Naive thymus-derived CD4-positive, alpha-beta T cell (primary cell): Measurements from ENCODE around the gene PPFIBP2. TPM values are rescaled to one million over a fixed set of nuclear protein-coding genes. Genes with fewer than 3 reads are reported as not detected.
A peak's percentile ranks its signal among the peaks of the same experiment; 100 is the strongest.

Experiments used
- ATAC-seq: fragments of 150-1000 bp; cut with Tn5 transposase; 2 replicates; pipeline ENCODE4 v1.10.0; 2021; ENCODE audit warnings: mild to moderate bottlenecking, moderate library complexity
- CTCF ChIA-PET: fragments of 350-600 bp; sonication (Branson Sonifier 250); formaldehyde crosslinking; loops from one replicate; lab custom pipeline; 2021; ENCODE audit warnings: antibody characterized with exemption; lab: Charles Lee
- POLR2A ChIA-PET: fragments of 350-600 bp; sonication (Branson Sonifier 250); formaldehyde crosslinking; loops from one replicate; lab custom pipeline; 2021; ENCODE audit warnings: antibody characterized with exemption, inconsistent platforms; lab: Charles Lee
- DNase-seq, 9 donors: peaks; one replicate each; pipeline versions ENCODE4 v3.0.0 to v3.0.0-alpha.2; 2020 to 2022; ENCODE audit warnings: mixed read lengths in 1 of 9
- H3K27ac ChIP-seq: one replicate; pipeline ENCODE4 v1.7.0; 2013; ENCODE audit warnings: mild to moderate bottlenecking, low read depth, low read length, moderate library complexity
- H3K27me3 ChIP-seq, 2 donors: one replicate each; pipeline ENCODE4 v1.7.0; 2013; ENCODE audit warnings: low read length in 2 of 2, mild to moderate bottlenecking in 2 of 2, moderate library complexity in 2 of 2; ENCODE audit not compliant: control insufficient read depth in 2 of 2, insufficient read depth in 2 of 2
- H3K36me3 ChIP-seq, 3 experiments: 1 replicate in 2 of 3; 2 replicates in 1 of 3; pipeline ENCODE4 v1.7.0; 2013; ENCODE audit warnings: low read length in 3 of 3, mild to moderate bottlenecking in 3 of 3, moderate library complexity in 1 of 3; ENCODE audit not compliant: insufficient read depth in 3 of 3, control insufficient read depth in 2 of 3
- H3K4me1 ChIP-seq, 2 donors: one replicate each; pipeline ENCODE4 v1.7.0; 2013; ENCODE audit warnings: low read length in 2 of 2, mild to moderate bottlenecking in 2 of 2, moderate library complexity in 1 of 2; ENCODE audit not compliant: control insufficient read depth in 2 of 2, insufficient read depth in 2 of 2
- H3K4me3 ChIP-seq: 2 replicates; pipeline ENCODE4 v1.7.0; 2013; ENCODE audit warnings: mild to moderate bottlenecking, low read length
- H3K9me3 ChIP-seq, 3 experiments: 1 replicate in 2 of 3; 2 replicates in 1 of 3; pipeline ENCODE4 v1.7.0; 2013; ENCODE audit warnings: low read length in 3 of 3; ENCODE audit not compliant: control insufficient read depth in 2 of 3
- H3K27ac Mint-ChIP-seq, 9 donors: one replicate each; pipeline ENCODE4 v1.8.0; 2020 to 2022; ENCODE audit warnings: mixed read lengths in 9 of 9, mild to moderate bottlenecking in 8 of 9, moderate library complexity in 5 of 9, inconsistent platforms in 2 of 9
- H3K27me3 Mint-ChIP-seq, 5 donors: one replicate each; pipeline ENCODE4 v1.8.0; 2021 to 2022; ENCODE audit warnings: mixed read lengths in 5 of 5, mild to moderate bottlenecking in 1 of 5
- H3K36me3 Mint-ChIP-seq, 5 donors: one replicate each; pipeline ENCODE4 v1.8.0; 2020 to 2022; ENCODE audit warnings: mixed read lengths in 5 of 5, mild to moderate bottlenecking in 3 of 5, inconsistent platforms in 1 of 5
- H3K4me1 Mint-ChIP-seq, 7 donors: one replicate each; pipeline ENCODE4 v1.8.0; 2020 to 2022; ENCODE audit warnings: mixed read lengths in 7 of 7, mild to moderate bottlenecking in 3 of 7, inconsistent platforms in 1 of 7
- H3K4me3 Mint-ChIP-seq, 10 donors: one replicate each; pipeline ENCODE4 v1.8.0; 2020 to 2022; ENCODE audit warnings: mild to moderate bottlenecking in 10 of 10, mixed read lengths in 10 of 10, moderate library complexity in 6 of 10, inconsistent platforms in 2 of 10
- H3K9me3 Mint-ChIP-seq, 11 donors: one replicate each; pipeline ENCODE4 v1.8.0; 2020 to 2022; ENCODE audit warnings: mixed read lengths in 11 of 11, mild to moderate bottlenecking in 4 of 11, inconsistent platforms in 1 of 11, moderate library complexity in 1 of 11
- intact Hi-C, 2 donors: fragments of 100-400 bp; cut with micrococcal nuclease; formaldehyde crosslinking; loops; one replicate each; pipeline ENCODE4 v1.15.1; 2023
- polyA plus RNA-seq, 2 donors: library from polyadenylated mRNA; unstranded; fragments of 300-500 nt; fragmentation: Illumina TruSeq; gene quantifications; one replicate each; pipeline ENCODE4 v1.2.3, GENCODE V29; 2021
- total RNA-seq, 6 experiments: library from RNA in 5 of 6; stranded (reverse) in 5 of 6; gene quantifications; 1 replicate in 5 of 6; 2 replicates in 1 of 6; pipeline ENCODE4 v1.2.3 and lab custom pipeline; 2021 to 2026

The PPFIBP2 gene
- total and polyA plus RNA-seq, 7 experiments from 2014 or later, result 5.7 to 55.6 (median 42.6) TPM

DNA sequence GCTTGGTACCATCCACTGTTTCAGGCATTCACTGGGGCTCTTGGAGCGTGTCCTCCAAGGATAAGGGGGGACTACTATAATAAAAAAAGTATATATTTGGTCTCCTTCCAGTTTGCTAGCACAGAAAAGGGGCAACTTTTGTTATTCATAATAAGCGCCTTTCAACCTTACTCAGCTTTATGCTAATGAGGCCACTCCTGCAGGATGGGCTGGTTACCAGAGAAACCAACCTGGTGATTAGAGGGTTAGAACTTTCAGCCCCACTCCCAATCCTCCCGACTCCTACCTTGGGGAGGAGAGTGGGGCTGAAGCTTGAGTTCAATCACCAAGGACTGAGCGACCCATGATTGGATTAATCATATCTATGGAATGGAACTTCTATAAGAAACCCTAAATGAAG is 31.8 kb downstream of the PPFIBP2 start:
- Mint-ChIP-seq H3K4me1 (peaks cover 0 to 69% (median 34%) of the 10 kb centered on the region in 7 donors), H3K27ac (no peak overlapping the region), H3K27me3 (peaks cover 0 to 9% (median 0%) of the 10 kb centered on the region in 5 donors), H3K9me3 (no peaks in the 10 kb centered on the region), H3K36me3 (peaks cover 0 to 30% (median 5%) of the 10 kb centered on the region in 5 donors), H3K4me3 (no peak overlapping the region)
- Histone ChIP-seq H3K36me3 (peaks cover 0 to 4% (median 0%) of the 10 kb centered on the region in 3 experiments), H3K4me3 (no peak overlapping the region), H3K27me3 (no peaks in the 10 kb centered on the region), H3K27ac (no peak overlapping the region), H3K4me1 (no peaks in the 10 kb centered on the region), H3K9me3 (no peaks in the 10 kb centered on the region)
- POLR2A ChIA-PET, result interaction anchor here (0.9 kb wide), 1 partner anchor 16 kb away, joined by 4 read pairs; no protein-coding TSS in a partner anchor
- no peak for DNase-seq
- CTCF ChIA-PET, result no interaction called here
- intact Hi-C loops, result loop anchor here in 1 of 2 donors (5.0 kb wide), 1 partner anchor 33 kb away; the partner anchor contains the start of gene PPFIBP2
- ATAC-seq, result no peak

DNA sequence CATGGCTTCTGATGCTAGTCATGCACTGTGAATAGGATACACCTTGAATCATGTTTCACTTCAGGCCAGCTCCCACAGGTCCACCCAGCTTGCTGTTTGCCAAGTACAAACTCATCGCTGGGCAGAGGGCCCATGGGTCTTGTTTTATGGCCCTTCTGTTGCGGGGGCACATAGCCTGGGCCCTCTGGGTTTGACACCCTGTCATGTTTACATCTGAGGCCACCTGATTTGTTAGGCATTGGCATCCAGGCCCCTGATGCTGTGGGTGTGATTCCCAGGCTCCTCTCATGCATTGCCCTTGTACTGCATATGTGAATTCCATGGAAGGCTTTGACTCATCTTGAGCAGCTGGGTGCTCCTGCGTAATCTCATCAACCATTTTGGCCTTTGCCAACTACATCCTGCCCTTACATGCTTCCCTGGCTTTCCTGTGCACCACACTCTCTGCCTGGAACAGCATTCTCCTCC is 32.6 kb downstream of the PPFIBP2 start:
- peaks cover 0 to 4% (median 0%) of the 10 kb centered on the region in 3 experiments for H3K36me3 ChIP-seq
- ATAC-seq (no peak), DNase-seq (no peak)
- no peaks in the 10 kb centered on the region for H3K9me3 ChIP-seq
- peaks cover 0 to 64% (median 28%) of the 10 kb centered on the region in 7 donors for H3K4me1 Mint-ChIP-seq
- H3K4me1 ChIP-seq, result no peaks in the 10 kb centered on the region
- H3K27me3 ChIP-seq, result no peaks in the 10 kb centered on the region
- ChIA-PET CTCF (interaction anchor here (4.1 kb wide), 1 partner anchor 34 kb away, joined by 35 read pairs; the partner anchor contains the start of gene PPFIBP2), POLR2A (interaction anchor here (0.9 to 1.3 kb wide), 2 partner anchors 16 to 33 kb away, joined by 3 to 4 read pairs; partner anchors contain the start of gene PPFIBP2)
- no peak overlapping the region for H3K27ac ChIP-seq
- H3K36me3 Mint-ChIP-seq, result peaks cover 0 to 36% (median 5%) of the 10 kb centered on the region in 5 donors
- no peak overlapping the region for H3K27ac Mint-ChIP-seq
- no peak overlapping the region for H3K4me3 ChIP-seq
- no peaks in the 10 kb centered on the region for H3K9me3 Mint-ChIP-seq
- no peak overlapping the region for H3K4me3 Mint-ChIP-seq
- peaks cover 0 to 6% (median 0%) of the 10 kb centered on the region in 5 donors for H3K27me3 Mint-ChIP-seq
- intact Hi-C loops, result loop anchor here in 1 of 2 donors (5.0 kb wide), 1 partner anchor 34 kb away; the partner anchor contains the start of gene PPFIBP2

DNA sequence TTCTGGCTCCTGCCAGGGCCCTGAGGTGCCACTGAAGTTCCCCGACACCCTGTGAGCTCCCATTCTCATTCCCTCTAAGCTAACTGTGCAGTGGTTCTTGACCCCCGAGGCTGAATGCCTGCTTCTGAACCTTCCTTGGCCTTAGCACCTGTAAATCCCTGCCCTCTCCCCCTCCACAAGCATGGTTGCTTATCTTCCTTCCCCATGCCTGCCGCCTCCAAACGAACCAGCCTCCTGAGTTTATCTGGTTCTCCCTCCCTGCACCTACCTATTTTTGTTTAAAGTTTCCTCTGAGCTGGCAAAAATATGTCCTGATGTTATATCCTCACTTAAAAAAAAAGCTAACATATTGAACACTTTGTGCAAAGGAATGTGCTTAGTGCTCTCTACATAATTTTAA is 33.9 kb downstream of the PPFIBP2 start:
- Mint-ChIP-seq H3K27me3 (no peaks in the 10 kb centered on the region), H3K4me3 (peak overlapping the region in 1 of 10 donors; percentile 42), H3K9me3 (no peaks in the 10 kb centered on the region), H3K4me1 (peaks cover 0 to 53% (median 18%) of the 10 kb centered on the region in 7 donors), H3K36me3 (peaks cover 0 to 46% (median 8%) of the 10 kb centered on the region in 5 donors), H3K27ac (peak overlapping the region in 2 of 9 donors; percentile 2 to 55)
- no peak for ATAC-seq
- Histone ChIP-seq H3K27me3 (no peaks in the 10 kb centered on the region), H3K27ac (no peak overlapping the region), H3K4me1 (no peaks in the 10 kb centered on the region), H3K4me3 (no peak overlapping the region), H3K36me3 (peaks cover 0 to 4% (median 0%) of the 10 kb centered on the region in 3 experiments), H3K9me3 (no peaks in the 10 kb centered on the region)
- DNase-seq, result no peak
- POLR2A ChIA-PET, result interaction anchor here (1.6 to 1.7 kb wide), 3 partner anchors 9 to 34 kb away, joined by 3 to 8 read pairs (median 7); partner anchors contain the start of gene PPFIBP2
- CTCF ChIA-PET, result interaction anchor here (1.1 to 4.1 kb wide), 5 partner anchors 9 to 35 kb away, joined by 3 to 35 read pairs (median 4); partner anchors contain the start of gene PPFIBP2
- intact Hi-C loops, result loop anchor here in 1 of 2 donors (5.0 kb wide), 1 partner anchor 35 kb away; the partner anchor contains the start of gene PPFIBP2

DNA sequence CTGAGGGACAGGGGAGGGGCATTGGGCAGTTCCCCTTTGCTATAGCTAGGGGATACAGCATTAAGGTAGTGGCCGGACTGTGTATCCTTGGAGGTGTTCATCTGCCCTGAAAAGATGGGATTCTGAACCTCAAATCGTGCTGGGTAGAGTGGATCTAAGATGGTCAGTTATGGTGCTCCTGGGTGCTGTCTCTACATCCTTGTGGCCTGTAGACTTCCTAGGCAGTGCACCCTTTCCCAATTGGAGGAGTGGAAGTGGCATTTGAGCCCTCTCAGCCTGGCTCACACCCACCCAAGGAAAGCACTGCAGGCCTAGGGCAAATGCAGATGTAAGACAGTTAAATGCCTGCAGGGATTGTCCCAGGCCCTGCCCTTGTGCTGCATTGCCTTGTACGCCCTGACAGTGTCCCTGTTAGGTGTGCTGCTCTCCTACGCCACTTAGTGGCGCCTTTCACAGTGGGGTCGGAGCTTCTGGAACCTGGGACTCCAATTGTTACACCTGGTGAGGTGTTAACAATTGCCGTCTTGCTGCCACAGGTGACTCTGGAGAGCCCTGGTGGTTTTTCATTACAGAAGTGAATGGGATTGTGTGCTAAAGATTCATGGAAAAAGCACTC is 35.0 kb downstream of the PPFIBP2 start:
- no peaks in the 10 kb centered on the region for H3K9me3 ChIP-seq
- no peak overlapping the region for H3K4me3 Mint-ChIP-seq
- peak in 5 of 9 donors; percentile 12 to 47 (median 29) for DNase-seq
- no peaks in the 10 kb centered on the region for H3K27me3 ChIP-seq
- H3K4me1 Mint-ChIP-seq, result peaks cover 0 to 47% (median 19%) of the 10 kb centered on the region in 7 donors
- CTCF ChIA-PET, result interaction anchor here (1.1 to 4.1 kb wide), 3 partner anchors 9 to 36 kb away, joined by 3 to 35 read pairs (median 4); partner anchors contain the start of gene PPFIBP2
- H3K27ac ChIP-seq, result no peak overlapping the region
- H3K36me3 Mint-ChIP-seq, result peaks cover 0 to 51% (median 10%) of the 10 kb centered on the region in 5 donors
- POLR2A ChIA-PET, result interaction anchor here (1.6 to 1.7 kb wide), 3 partner anchors 10 to 35 kb away, joined by 3 to 8 read pairs (median 7); partner anchors contain the start of gene PPFIBP2
- peaks cover 0 to 4% (median 0%) of the 10 kb centered on the region in 3 experiments for H3K36me3 ChIP-seq
- peak; percentile 83 for ATAC-seq
- intact Hi-C loops, result loop anchor here (1.0 to 5.0 kb wide), 3 partner anchors 35 to 105 kb away; partner anchors contain the start of gene PPFIBP2 (in 2 of the 2)
- no peak overlapping the region for H3K4me3 ChIP-seq
- H3K4me1 ChIP-seq, result no peaks in the 10 kb centered on the region
- H3K27me3 Mint-ChIP-seq, result no peaks in the 10 kb centered on the region
- H3K9me3 Mint-ChIP-seq, result no peaks in the 10 kb centered on the region
- no peak overlapping the region for H3K27ac Mint-ChIP-seq

DNA sequence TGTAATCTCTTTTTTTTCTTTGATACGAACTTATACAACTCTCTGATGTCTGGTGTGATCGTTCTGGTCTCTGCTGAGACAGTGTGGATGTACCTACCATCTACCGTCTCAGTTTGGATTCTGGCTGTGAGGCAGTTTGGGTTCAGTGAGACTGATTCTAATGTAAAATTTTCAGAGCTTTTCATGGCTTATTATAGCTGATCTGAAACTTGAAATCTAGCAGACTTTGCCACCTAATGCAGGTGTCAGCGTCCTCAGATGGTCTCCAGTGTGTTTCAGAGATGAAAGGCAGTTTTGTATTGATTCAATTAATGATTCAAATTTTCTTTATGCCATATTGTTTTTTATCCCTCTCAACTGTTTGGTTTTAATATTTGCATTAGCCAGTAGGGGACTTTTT is 35.9 kb downstream of the PPFIBP2 start:
- H3K36me3 Mint-ChIP-seq, result peaks cover 0 to 59% (median 18%) of the 10 kb centered on the region in 5 donors
- H3K27me3 ChIP-seq, result no peaks in the 10 kb centered on the region
- peak overlapping the region in 1 of 9 donors; percentile 18 for H3K27ac Mint-ChIP-seq
- POLR2A ChIA-PET, result interaction anchor here (0.6 kb wide), 1 partner anchor 33 kb away, joined by 3 read pairs; no protein-coding TSS in a partner anchor
- CTCF ChIA-PET, result interaction anchor here (1.3 to 4.1 kb wide), 3 partner anchors 25 to 37 kb away, joined by 3 to 35 read pairs (median 7); partner anchors contain the start of gene PPFIBP2
- intact Hi-C loops, result loop anchor here (1.0 to 10.0 kb wide), 4 partner anchors 36 to 106 kb away; partner anchors contain the start of gene PPFIBP2 (in 2 of the 2)
- no peaks in the 10 kb centered on the region for H3K9me3 Mint-ChIP-seq
- DNase-seq (no peak), ATAC-seq (no peak)
- peaks cover 0 to 10% (median 0%) of the 10 kb centered on the region in 3 experiments for H3K36me3 ChIP-seq
- H3K9me3 ChIP-seq, result no peaks in the 10 kb centered on the region
- H3K27ac ChIP-seq, result no peak overlapping the region
- H3K27me3 Mint-ChIP-seq, result peaks cover 0 to 3% (median 0%) of the 10 kb centered on the region in 5 donors
- H3K4me3 Mint-ChIP-seq, result no peak overlapping the region
- H3K4me1 ChIP-seq, result no peaks in the 10 kb centered on the region
- peaks cover 0 to 49% (median 20%) of the 10 kb centered on the region in 7 donors for H3K4me1 Mint-ChIP-seq
- no peak overlapping the region for H3K4me3 ChIP-seq

DNA sequence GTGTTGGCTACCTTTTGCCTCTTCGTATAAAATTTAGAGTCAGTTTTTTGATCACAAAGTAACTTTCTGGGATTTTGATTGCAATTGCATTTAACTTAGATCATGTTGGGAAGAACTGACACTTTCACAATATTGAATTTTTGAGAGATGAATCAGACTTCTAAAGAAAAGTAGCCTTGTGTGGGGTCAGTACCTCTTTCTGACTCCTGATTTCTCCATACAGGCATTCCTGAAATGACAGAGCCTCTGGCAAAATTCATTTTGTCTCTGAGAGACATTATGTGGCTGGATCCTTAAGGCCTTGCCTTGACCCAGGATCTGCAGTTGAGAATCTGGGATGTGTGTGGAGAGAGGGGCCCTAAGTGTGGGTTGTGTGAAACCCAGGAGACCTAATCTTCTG is 37.8 kb downstream of the PPFIBP2 start:
- no peaks in the 10 kb centered on the region for H3K9me3 ChIP-seq
- H3K9me3 Mint-ChIP-seq, result no peaks in the 10 kb centered on the region
- H3K4me1 Mint-ChIP-seq, result peaks cover 0 to 44% (median 22%) of the 10 kb centered on the region in 7 donors
- ChIA-PET POLR2A (interaction anchor here (1.0 kb wide), 1 partner anchor 30 kb away, joined by 3 read pairs; no protein-coding TSS in a partner anchor), CTCF (interaction anchor here (0.7 kb wide), 1 partner anchor 40 kb away, joined by 3 read pairs; no protein-coding TSS in a partner anchor)
- peaks cover 0 to 11% (median 0%) of the 10 kb centered on the region in 5 donors for H3K27me3 Mint-ChIP-seq
- ATAC-seq (no peak), DNase-seq (no peak)
- H3K4me3 Mint-ChIP-seq, result no peak overlapping the region
- no peak overlapping the region for H3K27ac Mint-ChIP-seq
- H3K4me1 ChIP-seq, result no peaks in the 10 kb centered on the region
- H3K36me3 Mint-ChIP-seq, result peaks cover 0 to 70% (median 18%) of the 10 kb centered on the region in 5 donors
- intact Hi-C loops, result loop anchor here in 1 of 2 donors (10.0 kb wide), 1 partner anchor 63 kb away; no protein-coding TSS in a partner anchor
- H3K27me3 ChIP-seq, result no peaks in the 10 kb centered on the region
- H3K4me3 ChIP-seq, result no peak overlapping the region
- peaks cover 0 to 10% (median 0%) of the 10 kb centered on the region in 3 experiments for H3K36me3 ChIP-seq
- no peak overlapping the region for H3K27ac ChIP-seq
